IMR-90 (cell line): Measurements from ENCODE around the gene ID3. TPM values are rescaled to one million over a fixed set of nuclear protein-coding genes. Genes with fewer than 3 reads are reported as not detected.

ENCODE experiments used
- ATAC-seq: fragments of 200-7000 bp; cut with Tn5 transposase; 2 replicates; pipeline ENCODE4 v1.9.1; 2020; ENCODE audit warnings: low read depth, mild to moderate bottlenecking, moderate library complexity
- BruUV-seq: library from RNA; stranded (reverse); fragments of 400-500 nt; replicated peaks from 2 replicates; lab custom pipeline; 2021; lab: Mats Ljungman, UMichigan
- CTCF ChIA-PET: fragments of 300-600 bp; formaldehyde crosslinking; extraction: SDS; loops from one replicate; lab custom pipeline; 2021; ENCODE audit warnings: antibody characterized with exemption; lab: Yijun Ruan, JAX
- POLR2A ChIA-PET: fragments of 300-600 bp; sonication (Branson Sonifier 250); formaldehyde crosslinking; loops from one replicate; lab custom pipeline; 2022; ENCODE audit warnings: antibody characterized with exemption; ENCODE audit not compliant: unreplicated experiment; lab: Charles Lee
- DNase-seq: peaks from one replicate; pipeline ENCODE4 v3.0.0; 2013
- H2AFZ ChIP-seq: replicated peaks from 2 replicates; pipeline ENCODE3; 2013; ENCODE audit warnings: low read length, mild to moderate bottlenecking; ENCODE audit not compliant: poor library complexity
- H2AK5ac ChIP-seq: 2 replicates; pipeline ENCODE4 v1.6.1; 2013; ENCODE audit warnings: low read depth, low read length, inconsistent platforms
- H2AK9ac ChIP-seq: replicated peaks from 2 replicates; pipeline ENCODE3; 2013; ENCODE audit warnings: mild to moderate bottlenecking, low read depth, low read length, moderate library complexity; ENCODE audit not compliant: poor library complexity
- H2BK120ac ChIP-seq: 2 replicates; pipeline ENCODE4 v1.6.1; 2013; ENCODE audit warnings: low read depth, low read length, inconsistent platforms
- H2BK15ac ChIP-seq: 3 replicates; pipeline ENCODE4 v1.6.1; 2013; ENCODE audit warnings: low read depth, low read length, inconsistent platforms
- H2BK20ac ChIP-seq: 2 replicates; pipeline ENCODE4 v1.6.1; 2013; ENCODE audit warnings: low read depth, mild to moderate bottlenecking, inconsistent platforms, low read length, moderate library complexity
- H2BK5ac ChIP-seq: 2 replicates; pipeline ENCODE4 v1.6.1; 2013; ENCODE audit warnings: mild to moderate bottlenecking, low read depth, low read length, inconsistent platforms; ENCODE audit not compliant: poor library complexity, severe bottlenecking
- H3K14ac ChIP-seq: replicated peaks from 2 replicates; pipeline ENCODE4 v1.6.1; 2013; ENCODE audit warnings: low read depth, low read length, inconsistent platforms
- H3K18ac ChIP-seq: 2 replicates; pipeline ENCODE4 v1.6.1; 2013; ENCODE audit warnings: low read depth, low read length, control low read depth
- H3K23ac ChIP-seq: 2 replicates; pipeline ENCODE4 v1.6.1; 2013; ENCODE audit warnings: low read depth, low read length, inconsistent platforms
- H3K27ac ChIP-seq: 2 replicates; pipeline ENCODE4 v1.5.1; 2013; ENCODE audit warnings: mild to moderate bottlenecking, control low read depth, low read length; ENCODE audit not compliant: insufficient read depth
- H3K27me3 ChIP-seq: 2 replicates; pipeline ENCODE4 v1.6.1; 2013; ENCODE audit warnings: low read length; ENCODE audit not compliant: control insufficient read depth, insufficient read depth
- H3K36me3 ChIP-seq: 2 replicates; pipeline ENCODE4 v1.6.1; 2013; ENCODE audit warnings: low read length, mixed read lengths; ENCODE audit not compliant: control insufficient read depth, insufficient read depth
- H3K4ac ChIP-seq: 2 replicates; pipeline ENCODE4 v1.6.1; 2013; ENCODE audit warnings: low read depth, low read length, inconsistent platforms
- H3K4me1 ChIP-seq: 2 replicates; pipeline ENCODE4 v1.6.1; 2013; ENCODE audit warnings: low read length, mixed read lengths; ENCODE audit not compliant: control insufficient read depth, insufficient read depth
- H3K4me2 ChIP-seq: 2 replicates; pipeline ENCODE4 v1.6.1; 2013; ENCODE audit warnings: low read depth, mild to moderate bottlenecking, control low read depth, low read length, moderate library complexity
- H3K4me3 ChIP-seq: 2 replicates; pipeline ENCODE4 v1.5.1; 2013; ENCODE audit warnings: low read depth, mild to moderate bottlenecking, control low read depth, low read length, moderate library complexity; ENCODE audit not compliant: insufficient read depth
- H3K56ac ChIP-seq: 2 replicates; pipeline ENCODE4 v1.6.1; 2013; ENCODE audit warnings: low read length, inconsistent platforms; ENCODE audit not compliant: insufficient read depth; ENCODE audit errors: extremely low read depth
- H3K79me1 ChIP-seq, 2 experiments: 2 replicates each; pipeline ENCODE4 v1.6.1; 2013; ENCODE audit warnings: low read length in 2 of 2, inconsistent platforms in 1 of 2, low read depth in 1 of 2
- H3K9ac ChIP-seq: 2 replicates; pipeline ENCODE4 v1.6.1; 2013; ENCODE audit warnings: low read depth, low read length, control low read depth
- H3K9me1 ChIP-seq: 2 replicates; pipeline ENCODE4 v1.6.1; 2013; ENCODE audit warnings: low read length, inconsistent platforms; ENCODE audit not compliant: insufficient read depth
- H3K9me3 ChIP-seq: 2 replicates; pipeline ENCODE4 v1.6.1; 2013; ENCODE audit warnings: low read length; ENCODE audit not compliant: control insufficient read depth, insufficient read depth
- H4K20me1 ChIP-seq: 2 replicates; pipeline ENCODE4 v1.6.1; 2013; ENCODE audit warnings: low read length, inconsistent platforms; ENCODE audit not compliant: insufficient read depth
- H4K5ac ChIP-seq: 2 replicates; pipeline ENCODE4 v1.6.1; 2013; ENCODE audit warnings: mild to moderate bottlenecking, low read depth, low read length, control low read depth
- H4K8ac ChIP-seq, 2 experiments: 2 replicates each; pipeline ENCODE4 v1.6.1; 2013; ENCODE audit warnings: low read depth in 2 of 2, low read length in 2 of 2, control low read depth in 1 of 2, inconsistent platforms in 1 of 2
- H4K91ac ChIP-seq: 2 replicates; pipeline ENCODE4 v1.6.1; 2013; ENCODE audit warnings: low read depth, low read length, inconsistent platforms; ENCODE audit not compliant: insufficient read depth
- CEBPB ChIP-seq: IDR thresholded peaks from 2 replicates; pipeline ENCODE4 v1.6.1; 2012; ENCODE audit warnings: low read depth, low read length, improper control_type of control experiment
- RFX5 ChIP-seq: IDR thresholded peaks from 2 replicates; pipeline ENCODE4 v1.8.0; 2012; ENCODE audit warnings: low read depth, mild to moderate bottlenecking, low read length, moderate library complexity
- WGBS, 2 experiments: methylation state at CpG; one replicate each; pipeline versions ENCODE4 v1.1.5 to v1.1.7; 2013; ENCODE audit warnings: missing lambda C conversion rate in 2 of 2; ENCODE audit not compliant: insufficient read length in 1 of 2; ENCODE audit errors: extremely low coverage in 2 of 2; 5-methylcytosine and 5-hydroxymethylcytosine counted together
- dilution Hi-C: fragments of 300-500 bp; cut with HindIII; formaldehyde crosslinking; loops from one replicate; pipeline ENCODE4 v1.14.3; 2018; ENCODE audit warnings: low sequenced_read_pairs; ENCODE audit not compliant: unreplicated experiment
- in situ Hi-C: fragments of 300-500 bp; cut with MboI; formaldehyde crosslinking; loops from 3 replicates; pipeline ENCODE4 v1.14.3; 2019; ENCODE audit warnings: low sequenced_read_pairs, inconsistent platforms, mixed read lengths
- intact Hi-C: fragments of 100-400 bp; cut with micrococcal nuclease; formaldehyde crosslinking; loops from 2 replicates; pipeline ENCODE4 v1.10.0; 2022
- polyA plus RNA-seq, 3 experiments: library from polyadenylated mRNA; depleted of rRNA; stranded (reverse); fragments of >200 nt; gene quantifications; 2 replicates each; pipeline ENCODE4 v1.2.3, GENCODE V29; 2012; ENCODE audit warnings: low replicate concordance in 1 of 3
- total RNA-seq: library from RNA; depleted of rRNA; stranded (reverse); fragments of >200 nt; gene quantifications from 2 replicates; pipeline ENCODE4 v1.2.3, GENCODE V29; 2012

Gene ID3
- total and polyA plus RNA-seq, 2 of the 4 experiments (the other 2 are of a cell fraction), result 109 to 304 TPM

DNA sequence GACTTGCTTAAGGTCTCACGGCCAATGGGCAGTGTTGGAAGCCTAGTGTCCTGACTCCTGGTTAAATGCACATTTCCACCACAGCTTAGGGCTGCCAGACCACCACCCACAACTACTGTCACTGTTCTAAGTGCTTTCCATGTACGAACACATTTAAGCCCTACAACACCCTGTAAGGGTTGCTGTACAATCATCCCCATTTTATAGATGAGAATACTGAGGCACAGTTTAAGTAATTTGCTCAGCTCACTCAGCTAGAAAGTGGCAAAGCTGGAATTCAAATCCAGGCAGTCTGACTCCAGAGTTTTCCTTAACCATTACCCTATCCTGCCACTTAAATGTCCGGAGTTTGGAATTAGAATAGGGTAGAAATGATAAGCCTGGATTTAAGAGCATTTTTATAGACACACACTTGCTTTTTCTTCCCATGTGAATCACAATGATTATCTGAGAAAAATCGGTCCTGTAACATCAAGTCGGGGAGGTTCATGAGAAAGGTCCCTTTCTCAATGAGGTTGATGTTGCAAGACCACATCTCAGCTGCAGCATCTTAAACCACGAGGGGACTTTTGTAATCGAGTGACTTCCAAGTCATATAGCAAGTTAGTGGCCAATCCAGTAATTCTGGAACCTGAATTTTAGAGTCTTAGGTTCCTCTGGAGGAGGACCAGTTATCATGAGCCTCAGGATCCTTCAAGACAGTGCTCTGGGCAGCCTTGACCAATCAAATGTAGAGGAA is 36.9 kb downstream of the ID3 start:
- CTCF ChIA-PET, result interaction anchor here (1.1 kb wide), 1 partner anchor 25 kb away, joined by 3 read pairs; no protein-coding TSS in a partner anchor
- H2AK9ac ChIP-seq, result no peak overlapping the region
- H2BK5ac ChIP-seq, result no peak overlapping the region
- H3K4me3 ChIP-seq, result no peak overlapping the region
- H2BK15ac ChIP-seq, result no peak overlapping the region
- H4K20me1 ChIP-seq, result no peaks in the 10 kb centered on the region
- TF ChIP-seq CEBPB, result peak; percentile 12; the same call in 1 of the 2 replicates
- TF ChIP-seq RFX5, result no peak
- WGBS, 2 experiments, result 94% methylated on average over 2 of the region's 7 CpGs; no CpG with 5 or more reads in 1 of the 2 experiments
- no TSS peak for BruUV-seq
- H3K4me2 ChIP-seq, result no peak overlapping the region
- dilution Hi-C loops, result no loop called here
- H2AK5ac ChIP-seq, result no peak overlapping the region
- H3K23ac ChIP-seq, result no peak overlapping the region
- POLR2A ChIA-PET, result no interaction called here
- H3K4me1 ChIP-seq, result no peaks in the 10 kb centered on the region
- no peak overlapping the region for H4K5ac ChIP-seq
- no peak overlapping the region for H2BK20ac ChIP-seq
- DNase-seq (peak; percentile 16), ATAC-seq (no peak)
- H3K27me3 ChIP-seq, result no peaks in the 10 kb centered on the region
- H2BK120ac ChIP-seq, result no peak overlapping the region
- intact Hi-C loops, result no loop called here
- peak overlapping the region; percentile 57 for H2AFZ ChIP-seq
- H3K18ac ChIP-seq, result no peak overlapping the region
- no peaks in the 10 kb centered on the region; a peak in 1 of 4 replicates for H3K79me1 ChIP-seq
- no peak overlapping the region for H3K56ac ChIP-seq
- H3K9ac ChIP-seq, result no peak overlapping the region
- in situ Hi-C loops, result no loop called here
- no peaks in the 10 kb centered on the region for H3K9me3 ChIP-seq
- no peak overlapping the region for H3K4ac ChIP-seq
- H3K27ac ChIP-seq, result no peak overlapping the region
- H4K8ac ChIP-seq, result no peak overlapping the region
- H3K36me3 ChIP-seq, result no peaks in the 10 kb centered on the region
- H3K9me1 ChIP-seq, result peaks cover 2% of the 10 kb centered on the region; the same call in 1 of the 2 replicates
- H3K14ac ChIP-seq, result no peak overlapping the region
- H4K91ac ChIP-seq, result no peak overlapping the region
